Natural killer cell (primary cell): ENCODE results near the gene JAZF1. TPM values are rescaled to one million over a fixed set of nuclear protein-coding genes. Genes with fewer than 3 reads are reported as not detected.
A peak's percentile ranks its signal among the peaks of the same experiment; 100 is the strongest.

Experiments
- ATAC-seq, 3 donors: fragments of 150-1000 bp in 2 of 3; fragments of 200-7000 bp in 1 of 3; cut with Tn5 transposase; 1 replicate in 1 of 3; 2 replicates in 2 of 3; pipeline ENCODE4 v1.10.0; 2021; ENCODE audit warnings: mild to moderate bottlenecking in 2 of 3, moderate library complexity in 2 of 3
- DNase-seq, 2 donors: peaks; one replicate each; pipeline versions ENCODE4 v3.0.0 to v3.0.0-alpha.2; 2013 to 2021; ENCODE audit warnings: mixed read lengths in 1 of 2
- H3K27ac ChIP-seq: one replicate; pipeline ENCODE4 v1.5.1; 2013; ENCODE audit warnings: mild to moderate bottlenecking, low read length
- H3K27me3 ChIP-seq: one replicate; pipeline ENCODE4 v1.6.1; 2013; ENCODE audit warnings: low read length; ENCODE audit not compliant: control insufficient read depth, insufficient read depth
- H3K36me3 ChIP-seq: one replicate; pipeline ENCODE4 v1.6.1; 2013; ENCODE audit warnings: low read length; ENCODE audit not compliant: control insufficient read depth, insufficient read depth
- H3K4me1 ChIP-seq: one replicate; pipeline ENCODE4 v1.6.1; 2013; ENCODE audit warnings: low read length; ENCODE audit not compliant: control insufficient read depth, insufficient read depth
- H3K4me3 ChIP-seq: one replicate; pipeline ENCODE4 v1.5.1; 2013; ENCODE audit warnings: low read length
- H3K9me3 ChIP-seq: one replicate; pipeline ENCODE4 v1.6.1; 2013; ENCODE audit warnings: low read length; ENCODE audit not compliant: control insufficient read depth, insufficient read depth
- H3K27ac Mint-ChIP-seq, 2 donors: one replicate each; pipeline ENCODE4 v1.8.0; 2022; ENCODE audit warnings: mild to moderate bottlenecking in 2 of 2, mixed read lengths in 2 of 2, moderate library complexity in 1 of 2
- H3K27me3 Mint-ChIP-seq, 2 donors: one replicate each; pipeline ENCODE4 v1.8.0; 2022; ENCODE audit warnings: low read depth in 2 of 2, mixed read lengths in 2 of 2
- H3K36me3 Mint-ChIP-seq: one replicate; pipeline ENCODE4 v1.8.0; 2022; ENCODE audit warnings: mixed read lengths
- H3K4me1 Mint-ChIP-seq, 2 donors: one replicate each; pipeline ENCODE4 v1.8.0; 2022; ENCODE audit warnings: mixed read lengths in 2 of 2
- H3K4me3 Mint-ChIP-seq: one replicate; pipeline ENCODE4 v1.8.0; 2022; ENCODE audit warnings: mild to moderate bottlenecking, moderate library complexity, mixed read lengths
- H3K9me3 Mint-ChIP-seq, 2 donors: one replicate each; pipeline ENCODE4 v1.8.0; 2022; ENCODE audit warnings: mixed read lengths in 2 of 2
- WGBS: methylation state at CpG from one replicate; pipeline ENCODE4 v1.1.7; 2013; ENCODE audit warnings: missing lambda C conversion rate; ENCODE audit not compliant: insufficient coverage; 5-methylcytosine and 5-hydroxymethylcytosine counted together
- intact Hi-C: fragments of 100-400 bp; cut with micrococcal nuclease; formaldehyde crosslinking; loops from one replicate; pipeline ENCODE4 v1.14.2; 2022
- total RNA-seq, 4 donors: library from RNA; stranded (reverse); fragments of 120-200 nt in 1 of 4; gene quantifications; one replicate each; pipeline versions ENCODE4 v1.2.3 to v1.2.4, GENCODE V29; 2013 to 2022
- TF ChIP-seq, protein P1 (sequence below): fragments of 200-600 bp; IDR thresholded peaks from one replicate; pipeline ENCODE4 v1.8.0; 2022; ENCODE audit warnings: antibody characterized with exemption

JAZF1 gene
- total RNA-seq, 3 donors from 2014 or later (not counting 1 experiment from before 2014, with no cell fraction given): 82.5 to 89.7 (median 87.6) TPM

DNA sequence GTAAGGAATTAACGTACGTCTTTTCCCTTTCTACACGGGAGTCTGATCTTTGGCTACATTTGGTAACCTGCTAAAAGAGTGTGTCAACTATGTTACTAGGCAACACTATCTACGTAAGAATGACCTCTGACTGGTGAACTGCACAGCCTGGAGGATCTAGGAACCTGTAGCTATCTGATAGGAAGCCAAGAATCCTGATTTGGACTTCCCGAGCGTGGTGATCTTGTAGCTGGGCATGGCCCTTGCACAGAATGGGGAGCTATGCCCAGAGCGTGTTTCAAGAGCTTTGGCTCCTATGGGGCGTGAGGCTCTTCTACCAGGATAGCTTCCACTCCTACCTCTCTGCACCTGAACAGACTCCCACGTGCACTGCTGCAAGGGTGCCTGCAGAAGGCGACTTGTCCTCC lies 283.2 kb downstream of the JAZF1 start:
- WGBS: over 99% methylated on average over 10 of the region's 10 CpGs
- Mint-ChIP-seq H3K4me1 (peaks cover 70 to 73% of the 10 kb centered on the region in 2 donors), H3K36me3 (peaks cover 15% of the 10 kb centered on the region), H3K9me3 (no peaks in the 10 kb centered on the region), H3K27ac (peak overlapping the region; percentile 95), H3K27me3 (no peaks in the 10 kb centered on the region), H3K4me3 (no peak overlapping the region)
- Histone ChIP-seq H3K4me1 (peaks cover 38% of the 10 kb centered on the region), H3K27me3 (no peaks in the 10 kb centered on the region), H3K36me3 (peaks cover 16% of the 10 kb centered on the region), H3K4me3 (no peak overlapping the region), H3K27ac (no peak overlapping the region), H3K9me3 (no peaks in the 10 kb centered on the region)
- TF ChIP-seq, protein P1, sequence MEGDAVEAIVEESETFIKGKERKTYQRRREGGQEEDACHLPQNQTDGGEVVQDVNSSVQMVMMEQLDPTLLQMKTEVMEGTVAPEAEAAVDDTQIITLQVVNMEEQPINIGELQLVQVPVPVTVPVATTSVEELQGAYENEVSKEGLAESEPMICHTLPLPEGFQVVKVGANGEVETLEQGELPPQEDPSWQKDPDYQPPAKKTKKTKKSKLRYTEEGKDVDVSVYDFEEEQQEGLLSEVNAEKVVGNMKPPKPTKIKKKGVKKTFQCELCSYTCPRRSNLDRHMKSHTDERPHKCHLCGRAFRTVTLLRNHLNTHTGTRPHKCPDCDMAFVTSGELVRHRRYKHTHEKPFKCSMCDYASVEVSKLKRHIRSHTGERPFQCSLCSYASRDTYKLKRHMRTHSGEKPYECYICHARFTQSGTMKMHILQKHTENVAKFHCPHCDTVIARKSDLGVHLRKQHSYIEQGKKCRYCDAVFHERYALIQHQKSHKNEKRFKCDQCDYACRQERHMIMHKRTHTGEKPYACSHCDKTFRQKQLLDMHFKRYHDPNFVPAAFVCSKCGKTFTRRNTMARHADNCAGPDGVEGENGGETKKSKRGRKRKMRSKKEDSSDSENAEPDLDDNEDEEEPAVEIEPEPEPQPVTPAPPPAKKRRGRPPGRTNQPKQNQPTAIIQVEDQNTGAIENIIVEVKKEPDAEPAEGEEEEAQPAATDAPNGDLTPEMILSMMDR: no peak
- ATAC-seq: no peak
- DNase-seq: no peak
- intact Hi-C loops: loop anchor here (10.0 kb wide), 1 partner anchor 307 kb away; no protein-coding TSS in a partner anchor

DNA sequence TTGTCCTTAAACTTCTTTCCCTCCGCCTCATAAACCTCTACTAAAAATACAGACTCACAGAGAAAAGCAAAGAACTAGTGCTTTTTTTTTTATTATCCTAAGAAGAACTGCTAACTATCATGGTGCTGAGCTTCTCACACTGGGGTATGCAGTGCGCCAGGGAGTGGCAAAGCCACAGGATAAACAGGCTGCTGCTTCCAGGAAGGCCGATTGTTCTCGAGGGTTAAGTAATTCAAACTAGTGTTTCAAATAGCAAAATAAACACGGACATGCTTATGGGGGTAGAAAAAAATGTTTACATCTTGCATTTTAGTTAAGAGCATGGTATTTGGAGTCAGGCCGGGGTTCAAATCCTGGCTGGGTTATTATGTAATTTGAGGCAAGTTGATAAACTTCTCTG lies 283.6 kb downstream of the JAZF1 start:
- Histone ChIP-seq H3K27ac (no peak overlapping the region), H3K4me3 (no peak overlapping the region), H3K36me3 (peaks cover 19% of the 10 kb centered on the region), H3K9me3 (no peaks in the 10 kb centered on the region), H3K4me1 (peaks cover 38% of the 10 kb centered on the region), H3K27me3 (no peaks in the 10 kb centered on the region)
- intact Hi-C loops: loop anchor here (10.0 kb wide), 1 partner anchor 308 kb away; no protein-coding TSS in a partner anchor
- WGBS: 66% methylated on average over 6 of the region's 6 CpGs
- no peak overlapping the region for H3K4me3 Mint-ChIP-seq
- no peaks in the 10 kb centered on the region for H3K9me3 Mint-ChIP-seq
- DNase-seq (no peak), ATAC-seq (no peak)
- TF ChIP-seq, protein P1: no peak
- peaks cover 15% of the 10 kb centered on the region for H3K36me3 Mint-ChIP-seq
- H3K4me1 Mint-ChIP-seq: peaks cover 70 to 77% of the 10 kb centered on the region in 2 donors
- H3K27me3 Mint-ChIP-seq: no peaks in the 10 kb centered on the region
- peak overlapping the region; percentile 95 for H3K27ac Mint-ChIP-seq

DNA sequence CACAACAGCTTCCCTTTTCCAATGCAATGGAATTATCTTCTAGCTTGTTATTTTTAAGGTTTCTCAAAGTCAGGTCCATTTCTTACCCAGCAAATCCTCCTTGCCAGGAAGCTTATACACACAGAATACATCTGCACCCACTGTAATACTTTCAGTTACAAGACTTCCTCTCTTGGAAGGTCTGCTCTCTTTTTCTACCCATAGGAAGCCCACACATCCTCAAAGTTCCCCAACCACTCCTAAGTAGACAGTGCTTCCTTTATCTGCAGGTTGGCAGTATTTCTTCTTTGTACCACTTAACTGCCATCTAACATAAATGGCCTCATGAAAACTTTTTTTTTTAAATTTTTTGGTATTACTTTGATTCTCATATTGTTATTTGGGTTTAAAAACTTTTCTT lies 285.0 kb downstream of the JAZF1 start:
- Histone ChIP-seq H3K27ac (no peak overlapping the region), H3K4me3 (no peak overlapping the region), H3K27me3 (no peaks in the 10 kb centered on the region), H3K9me3 (no peaks in the 10 kb centered on the region), H3K36me3 (peaks cover 19% of the 10 kb centered on the region), H3K4me1 (peaks cover 29% of the 10 kb centered on the region)
- Mint-ChIP-seq H3K27me3 (no peaks in the 10 kb centered on the region), H3K36me3 (peaks cover 15% of the 10 kb centered on the region), H3K4me3 (no peak overlapping the region), H3K27ac (peak overlapping the region; percentile 95), H3K4me1 (peaks cover 61 to 74% of the 10 kb centered on the region in 2 donors), H3K9me3 (no peaks in the 10 kb centered on the region)
- ATAC-seq: no peak
- TF ChIP-seq, protein P1: no peak
- intact Hi-C loops: loop anchor here (10.0 kb wide), 1 partner anchor 309 kb away; no protein-coding TSS in a partner anchor
- DNase-seq: no peak
